Measurements from ENCODE around the gene GATAD1.
"Not testable (repeated sequence)": the region's sequence is repeated elsewhere in the genome, so short reads cannot be mapped to it uniquely, and the experiment has no call there.

GATAD1 gene

GRCh38 chr7:92436612-92437445 lies 10.5 kb upstream of the GATAD1 start:
- in situ Hi-C loops (cut with MboI; ENCODE audit: low sequenced_read_pairs): loop anchor here (25.0 kb wide), 1 partner anchor 600 kb away; no protein-coding TSS in a partner anchor

DNA sequence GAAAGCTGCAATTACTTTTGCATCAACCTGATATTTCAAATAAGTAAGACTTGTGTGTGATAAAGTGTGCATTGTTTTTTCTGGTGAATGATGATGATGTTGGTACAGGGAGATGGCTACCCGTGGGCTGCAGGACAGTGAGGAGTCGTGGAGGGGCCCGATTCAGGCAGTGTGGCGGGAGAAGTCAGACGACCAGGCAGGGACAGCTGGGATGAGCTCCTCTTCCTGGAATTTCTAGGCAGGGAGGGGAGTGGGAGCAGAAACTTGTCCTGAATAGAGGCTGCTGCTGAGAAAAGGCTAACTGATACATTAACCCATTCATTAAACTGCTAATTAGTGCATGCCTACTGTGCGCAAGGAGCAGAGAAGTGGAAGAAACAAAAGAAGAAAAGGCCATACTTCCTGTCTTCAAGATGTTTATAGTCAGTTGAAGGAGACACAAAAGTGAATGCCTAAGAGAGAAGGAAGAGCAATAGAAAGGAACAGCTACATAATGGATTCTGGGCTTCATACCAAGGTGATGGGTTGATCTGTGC lies 9.3 kb upstream of the GATAD1 start:
- in situ Hi-C loops (cut with MboI; ENCODE audit: low sequenced_read_pairs): loop anchor here (25.0 kb wide), 1 partner anchor 601 kb away; no protein-coding TSS in a partner anchor

DNA sequence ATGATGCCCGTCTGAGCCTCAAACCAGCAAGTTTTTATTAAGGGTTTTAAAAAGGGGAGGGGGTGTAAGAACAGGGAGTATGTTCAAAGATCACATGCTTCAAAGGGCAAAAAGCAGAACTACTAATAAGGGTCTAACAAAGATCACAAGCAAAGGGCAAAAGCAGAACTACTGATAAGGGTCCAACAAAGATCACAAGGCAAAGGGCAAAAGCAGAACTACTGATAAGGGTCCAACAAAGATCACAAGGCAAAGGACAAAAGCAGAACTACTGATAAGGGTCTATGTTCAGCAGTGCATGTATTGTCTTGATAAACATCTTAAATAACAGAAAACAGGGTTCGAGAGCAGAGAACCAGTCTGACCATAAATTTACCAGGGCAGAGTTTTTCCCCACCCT lies 4.6 kb upstream of the GATAD1 start:
- in situ Hi-C loops (cut with MboI; ENCODE audit: low sequenced_read_pairs): loop anchor here (25.0 kb wide), 1 partner anchor 605 kb away; no protein-coding TSS in a partner anchor

DNA sequence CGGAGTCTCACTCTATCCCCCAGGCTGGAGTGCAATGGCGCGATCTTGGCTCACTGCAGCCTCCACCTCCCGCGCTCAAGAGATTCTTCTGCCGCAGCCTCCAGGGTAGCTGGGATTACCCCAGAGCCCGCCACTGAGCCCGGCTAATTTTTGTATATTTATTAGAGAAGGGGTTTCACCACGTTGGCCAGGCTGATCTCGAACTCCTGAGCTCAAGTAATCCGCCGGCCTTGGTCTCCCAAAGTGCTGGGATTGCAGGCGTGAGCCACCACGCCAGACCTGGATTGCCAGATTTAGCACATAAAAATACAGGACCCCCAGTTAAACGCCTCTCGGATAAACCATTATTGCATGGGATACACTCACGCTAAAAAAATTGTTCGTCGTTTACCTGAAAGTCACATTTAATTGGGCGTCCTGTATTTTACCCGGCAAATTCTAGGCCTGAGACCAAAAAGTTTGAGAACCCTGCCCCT lies 375 bp upstream of the GATAD1 start:
- in situ Hi-C loops (cut with MboI; ENCODE audit: low sequenced_read_pairs): loop anchor here (25.0 kb wide), 1 partner anchor 610 kb away; no protein-coding TSS in a partner anchor

DNA sequence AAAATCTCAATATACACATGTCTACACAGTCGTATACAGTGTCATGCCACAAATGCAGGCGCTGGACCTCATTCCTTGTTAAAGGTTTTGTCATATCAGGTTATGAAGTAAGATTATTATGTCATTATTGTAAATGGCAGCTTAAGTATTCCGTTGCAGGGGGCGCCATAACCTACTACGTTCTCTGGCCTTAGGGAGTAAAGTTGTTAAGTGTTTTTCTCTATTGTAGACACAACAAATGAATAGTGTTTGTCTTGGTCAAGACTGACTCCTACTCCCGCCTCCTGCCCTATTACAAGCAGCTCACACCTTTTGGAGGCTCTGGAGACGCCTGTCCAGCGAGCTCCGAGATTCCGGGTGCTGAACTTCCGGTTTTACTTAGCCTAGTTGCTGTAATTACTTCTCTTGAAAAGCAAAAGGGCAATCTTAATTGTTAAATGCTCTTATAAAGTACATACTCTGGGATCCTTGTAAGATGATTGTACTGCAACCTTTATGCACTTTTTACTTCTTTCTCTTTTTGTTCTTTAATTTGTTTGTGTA lies 994 bp downstream of the GATAD1 start:
- in situ Hi-C loops (cut with MboI; ENCODE audit: low sequenced_read_pairs): loop anchor here (25.0 kb wide), 1 partner anchor 611 kb away; no protein-coding TSS in a partner anchor

GRCh38 chr7:92451645-92452044 lies 4.4 kb downstream of the GATAD1 start:
- in situ Hi-C loops (cut with MboI; ENCODE audit: low sequenced_read_pairs): no loop called here

DNA sequence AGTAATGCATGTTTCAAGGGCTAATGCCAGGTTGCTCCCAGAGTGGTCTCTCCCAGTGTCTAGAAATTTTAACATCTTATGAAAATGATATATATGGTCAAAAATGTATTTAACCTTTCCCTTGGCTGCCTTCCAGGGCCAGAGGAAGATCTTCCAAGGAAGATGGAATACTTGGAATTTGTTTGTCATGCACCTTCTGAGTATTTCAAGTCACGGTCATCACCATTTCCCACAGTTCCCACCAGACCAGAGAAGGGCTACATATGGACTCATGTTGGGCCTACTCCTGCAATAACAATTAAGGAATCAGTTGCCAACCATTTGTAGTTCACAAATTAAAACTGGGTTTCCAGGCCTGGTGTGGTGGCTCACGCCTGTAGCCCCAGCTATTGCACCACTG lies 9.0 kb downstream of the GATAD1 start:
- in situ Hi-C loops (cut with MboI; ENCODE audit: low sequenced_read_pairs): no loop called here

GRCh38 chr7:92460109-92460508 lies 12.8 kb downstream of the GATAD1 start:
- in situ Hi-C loops (cut with MboI; ENCODE audit: low sequenced_read_pairs): no loop called here

DNA sequence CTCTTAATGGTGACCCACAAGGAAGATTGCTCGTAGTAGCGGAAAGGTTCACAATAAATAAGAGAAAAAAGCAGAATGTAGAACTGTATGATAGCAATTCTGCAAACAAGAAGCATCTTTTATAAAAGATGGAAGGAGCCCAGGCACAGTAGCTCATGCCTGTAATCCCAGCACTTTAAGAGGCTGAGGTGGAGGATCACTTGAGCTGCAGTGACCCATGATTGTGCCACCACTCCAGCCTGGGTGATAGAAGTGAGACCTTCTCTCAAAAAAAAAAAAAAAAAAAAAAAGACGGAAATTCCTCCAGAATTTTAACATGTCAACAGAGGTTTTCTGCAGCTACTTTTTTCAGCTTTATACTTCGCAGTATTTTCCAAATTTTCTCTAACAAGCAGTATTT lies 13.2 kb downstream of the GATAD1 start:
- in situ Hi-C loops (cut with MboI; ENCODE audit: low sequenced_read_pairs): no loop called here

GRCh38 chr7:92461027-92462003 lies 14.0 kb downstream of the GATAD1 start:
- in situ Hi-C loops (cut with MboI; ENCODE audit: low sequenced_read_pairs): no loop called here

- in situ Hi-C loops (cut with MboI; ENCODE audit: low sequenced_read_pairs): no loop called here
Observed at GRCh38 chr7:92462560-92462959, 15.3 kb downstream of the GATAD1 start.

- in situ Hi-C loops (cut with MboI; ENCODE audit: low sequenced_read_pairs): no loop called here
Observed at GRCh38 chr7:92464515-92464914, 17.2 kb downstream of the GATAD1 start.

DNA sequence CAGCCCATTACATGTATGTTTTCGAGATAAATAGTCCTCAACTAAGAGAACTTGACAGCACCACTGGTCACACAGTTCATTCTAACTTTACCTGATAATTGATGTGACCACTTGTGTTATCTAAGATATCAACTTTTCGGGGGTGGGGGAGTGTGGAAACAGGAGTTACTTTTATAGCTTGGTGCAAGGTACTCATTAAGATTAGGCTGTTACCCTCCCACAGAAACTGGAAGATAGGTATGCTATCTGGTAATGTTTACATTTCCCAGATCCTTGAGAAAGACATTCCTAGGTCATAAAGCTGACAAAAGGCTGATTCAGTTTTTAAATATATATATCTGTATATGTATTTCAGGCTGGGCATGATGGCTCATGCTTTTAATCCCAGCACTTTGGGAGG lies 19.4 kb downstream of the GATAD1 start:
- in situ Hi-C loops (cut with MboI; ENCODE audit: low sequenced_read_pairs): no loop called here

GRCh38 chr7:92468589-92468988 lies 21.3 kb downstream of the GATAD1 start:
- in situ Hi-C loops (cut with MboI; ENCODE audit: low sequenced_read_pairs): not testable (repeated sequence)

- in situ Hi-C loops (cut with MboI; ENCODE audit: low sequenced_read_pairs): not testable (repeated sequence)
Observed at GRCh38 chr7:92473989-92474388, 26.7 kb downstream of the GATAD1 start.

GRCh38 chr7:92475261-92475770 lies 28.0 kb downstream of the GATAD1 start:
- in situ Hi-C loops (cut with MboI; ENCODE audit: low sequenced_read_pairs): not testable (repeated sequence)

GRCh38 chr7:92475851-92476590 lies 28.7 kb downstream of the GATAD1 start:
- in situ Hi-C loops (cut with MboI; ENCODE audit: low sequenced_read_pairs): not testable (repeated sequence)

DNA sequence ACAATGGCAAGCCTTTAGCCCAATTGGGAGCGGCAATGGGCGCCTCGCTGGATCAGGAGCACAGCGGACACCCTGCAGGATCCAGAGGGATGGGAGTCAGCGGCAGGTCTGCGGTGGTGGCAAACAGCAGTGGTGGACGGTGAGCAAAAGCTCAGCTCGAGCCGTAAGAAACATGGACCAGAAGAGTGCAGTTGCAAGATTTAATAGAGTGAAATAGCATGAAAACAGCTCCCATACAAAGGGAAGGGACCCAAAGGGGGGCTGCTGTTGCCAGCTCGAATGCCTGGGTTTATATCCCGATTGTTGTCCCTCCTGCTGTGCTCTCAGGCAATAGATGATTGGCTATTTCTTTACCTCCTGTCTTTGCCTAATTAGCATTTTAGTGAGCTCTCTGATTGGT lies 30.4 kb downstream of the GATAD1 start, which contains the start of gene ERVW-1:
Gene ERVW-1 (minus strand): TSS at position 266 of the 400 bp plus-strand sequence. CDS start 7,565 bp downstream, outside the sequence.
- in situ Hi-C loops (cut with MboI; ENCODE audit: low sequenced_read_pairs): not testable (repeated sequence)

- in situ Hi-C loops (cut with MboI; ENCODE audit: low sequenced_read_pairs): no loop called here
Observed at GRCh38 chr7:92478095-92478494, 30.8 kb downstream of the GATAD1 start.

DNA sequence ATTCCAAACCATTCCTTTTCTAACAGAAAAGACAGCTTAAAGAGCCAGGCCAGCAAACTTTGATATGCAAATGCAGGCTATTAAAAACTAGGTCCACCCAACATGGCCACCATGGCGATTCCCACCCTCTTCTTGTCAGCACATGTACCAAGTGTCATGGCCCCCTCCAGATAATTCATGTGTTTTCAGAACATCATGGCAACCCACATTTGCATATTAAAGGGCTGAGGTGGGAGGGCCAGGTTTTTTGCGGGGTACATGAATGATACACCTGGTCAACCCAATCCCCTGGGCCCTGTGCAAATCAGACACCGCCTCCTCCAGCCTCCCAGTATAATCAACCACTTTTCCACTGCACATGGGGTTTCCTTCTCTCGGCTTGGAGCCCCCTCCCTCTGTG lies 31.4 kb downstream of the GATAD1 start:
- in situ Hi-C loops (cut with MboI; ENCODE audit: low sequenced_read_pairs): no loop called here
